Keratinocyte (primary cell): ENCODE data around the gene PSMB10. TPM values are rescaled to one million over a fixed set of nuclear protein-coding genes. Genes with fewer than 3 reads are reported as not detected.

Experiments
- DNase-seq: peaks from one replicate; pipeline ENCODE4 v3.0.0-alpha.2; 2011; ENCODE audit warnings: low read depth, missing footprints, low spot score
- FAIRE-seq: peaks from 2 replicates; lab custom pipeline; 2011; peaks lifted over from hg19 to GRCh38; lab: Jason Lieb, UNC
- H2AFZ ChIP-seq: 2 replicates; pipeline ENCODE4 v1.6.0; 2012; ENCODE audit warnings: low read length, control low read depth, inconsistent platforms; ENCODE audit not compliant: control insufficient read depth
- H3K27ac ChIP-seq: 2 replicates; pipeline ENCODE4 v1.5.1; 2011; ENCODE audit warnings: low read length; ENCODE audit not compliant: control insufficient read depth, insufficient read depth
- H3K27me3 ChIP-seq: 3 replicates; pipeline ENCODE4 v1.6.0; 2011; ENCODE audit warnings: low read length; ENCODE audit not compliant: control insufficient read depth, insufficient read depth; ENCODE audit errors: extremely low read depth
- H3K36me3 ChIP-seq, 2 experiments: 2 replicates in 1 of 2; 3 replicates in 1 of 2; pipeline ENCODE4 v1.5.1; 2011; ENCODE audit warnings: low read length in 2 of 2, mild to moderate bottlenecking in 1 of 2; ENCODE audit not compliant: control insufficient read depth in 2 of 2, insufficient read depth in 2 of 2; ENCODE audit errors: extremely low read depth in 1 of 2
- H3K4me1 ChIP-seq: 3 replicates; pipeline ENCODE4 v1.5.1; 2011; ENCODE audit warnings: low read length; ENCODE audit not compliant: control insufficient read depth, insufficient read depth; ENCODE audit errors: extremely low read depth
- H3K4me2 ChIP-seq: 3 replicates; pipeline ENCODE4 v1.6.0; 2011; ENCODE audit warnings: low read depth, low read length; ENCODE audit not compliant: control insufficient read depth, insufficient read depth; ENCODE audit errors: extremely low read depth
- H3K4me3 ChIP-seq, 3 experiments: fragments of 200-600 bp in 1 of 3; sonication (generic) in 1 of 3; 2 replicates in 2 of 3; 3 replicates in 1 of 3; pipeline ENCODE4 v1.5.1; 2011 to 2016; ENCODE audit warnings: low read length in 3 of 3, mild to moderate bottlenecking in 3 of 3, control low read depth in 2 of 3, inconsistent platforms in 1 of 3, low read depth in 1 of 3, mixed read lengths in 1 of 3, mixed run types in 1 of 3, moderate library complexity in 1 of 3; ENCODE audit not compliant: control insufficient read depth in 2 of 3, insufficient read depth in 2 of 3; ENCODE audit errors: extremely low read depth in 1 of 3
- H3K79me2 ChIP-seq: 2 replicates; pipeline ENCODE4 v1.6.0; 2012; ENCODE audit warnings: low read length; ENCODE audit not compliant: control insufficient read depth, insufficient read depth
- H3K9ac ChIP-seq: 3 replicates; pipeline ENCODE4 v1.6.0; 2011; ENCODE audit warnings: low read length; ENCODE audit not compliant: control insufficient read depth, insufficient read depth; ENCODE audit errors: extremely low read depth
- H3K9me1 ChIP-seq: 3 replicates; pipeline ENCODE4 v1.6.0; 2011; ENCODE audit warnings: low read length; ENCODE audit not compliant: control insufficient read depth, insufficient read depth; ENCODE audit errors: extremely low read depth
- H3K9me3 ChIP-seq: 2 replicates; pipeline ENCODE4 v1.5.1; 2012; ENCODE audit warnings: low read depth, low read length; ENCODE audit not compliant: control insufficient read depth
- H4K20me1 ChIP-seq: 3 replicates; pipeline ENCODE4 v1.6.0; 2011; ENCODE audit warnings: low read length; ENCODE audit not compliant: control insufficient read depth, insufficient read depth; ENCODE audit errors: extremely low read depth
- CTCF ChIP-seq, 3 experiments: IDR thresholded peaks in 1 of 3; conservative IDR thresholded peaks in 1 of 3; optimal IDR thresholded peaks in 1 of 3; 2 replicates in 2 of 3; 3 replicates in 1 of 3; pipeline versions ENCODE3 to v1.5.1; 2011; ENCODE audit warnings: low read length in 3 of 3, mild to moderate bottlenecking in 3 of 3, moderate library complexity in 2 of 3, control low read depth in 1 of 3, inconsistent platforms in 1 of 3; ENCODE audit not compliant: insufficient read depth in 2 of 3; ENCODE audit errors: extremely low read depth in 1 of 3
- EZH2 ChIP-seq: IDR thresholded peaks from one replicate; pipeline ENCODE4 v1.6.1; 2012; ENCODE audit warnings: inconsistent platforms, mild to moderate bottlenecking, low read length, moderate library complexity
- dilution Hi-C: fragments of 300-500 bp; cut with MboI; formaldehyde crosslinking; loops from one replicate; pipeline ENCODE4 v1.7.0; 2020; ENCODE audit warnings: low sequenced_read_pairs; ENCODE audit not compliant: extremely low pct_ligation_motif_present
- polyA plus RNA-seq, 5 experiments: library from polyadenylated mRNA; depleted of rRNA in 3 of 5; stranded (reverse) in 3 of 5; stranded (forward) in 1 of 5; unstranded in 1 of 5; fragments of >200 nt; gene quantifications; 1 replicate in 1 of 5; 2 replicates in 3 of 5; 3 replicates in 1 of 5; pipeline versions ENCODE4 v1.2.1 to v1.2.3, GENCODE V29; 2011 to 2012; ENCODE audit warnings: missing spikeins in 2 of 5, low read depth in 1 of 5, low replicate concordance in 1 of 5

PSMB10 gene
- polyA plus RNA-seq, 1 donor (not counting 4 experiments of a cell fraction or from before 2014, with no cell fraction given), result 11.1 TPM

GRCh38 chr16:67922221-67922620 lies 14.4 kb downstream of the PSMB10 start:
- no peak for TF ChIP-seq CTCF (optimal IDR thresholded peaks at IDR 0.05 in 1 of 3, IDR thresholded peaks at IDR 0.05 in 1 of 3, conservative IDR thresholded peaks at IDR 0.05 in 1 of 3; ENCODE audit: extremely low read depth in 1 of 3, insufficient read depth in 2 of 3, low read length in 3 of 3)
- TF ChIP-seq EZH2, result no peak
- dilution Hi-C loops, result no loop called here
- Histone ChIP-seq H3K27ac (no peak overlapping the region), H3K4me1 (peaks cover 33% of the 10 kb centered on the region), H2AFZ (no peak overlapping the region), H3K4me2 (no peak overlapping the region), H3K36me3 (peaks cover 3 to 10% of the 10 kb centered on the region in 2 experiments), H3K27me3 (no peaks in the 10 kb centered on the region), H3K9me1 (peaks cover 9% of the 10 kb centered on the region), H4K20me1 (peaks cover 17% of the 10 kb centered on the region), H3K79me2 (peaks cover 4% of the 10 kb centered on the region), H3K4me3 (no peak overlapping the region), H3K9ac (no peak overlapping the region), H3K9me3 (no peaks in the 10 kb centered on the region)
- DNase-seq, result no peak
- FAIRE-seq, result no peak

- DNase-seq (no peak), FAIRE-seq (no peak)
- Histone ChIP-seq H2AFZ (no peak overlapping the region), H3K4me1 (peaks cover 40% of the 10 kb centered on the region), H3K9ac (no peak overlapping the region), H3K9me1 (peaks cover 11% of the 10 kb centered on the region), H3K4me2 (no peak overlapping the region), H4K20me1 (peaks cover 22% of the 10 kb centered on the region), H3K36me3 (peaks cover 5 to 8% of the 10 kb centered on the region in 2 experiments), H3K79me2 (peaks cover 6% of the 10 kb centered on the region), H3K9me3 (no peaks in the 10 kb centered on the region), H3K27me3 (no peaks in the 10 kb centered on the region), H3K27ac (no peak overlapping the region), H3K4me3 (no peak overlapping the region)
- dilution Hi-C loops, result no loop called here
- TF ChIP-seq EZH2, result no peak
- no peak for TF ChIP-seq CTCF (optimal IDR thresholded peaks at IDR 0.05 in 1 of 3, IDR thresholded peaks at IDR 0.05 in 1 of 3, conservative IDR thresholded peaks at IDR 0.05 in 1 of 3; ENCODE audit: extremely low read depth in 1 of 3, insufficient read depth in 2 of 3, low read length in 3 of 3)
Observed at GRCh38 chr16:67919622-67920221, 16.9 kb downstream of the PSMB10 start.
